Transverse colon (tissue), 4 donors: Measurements from ENCODE around the gene GIMAP8.

Experiments
- CTCF ChIP-seq, 5 experiments: fragments of 200-600 bp in 3 of 5; fragments of 450-650 bp in 2 of 5; sonication (generic) in 3 of 5; IDR thresholded peaks; 1 replicate in 2 of 5; 2 replicates in 3 of 5; pipeline ENCODE4 v1.5.1; 2016 to 2017; ENCODE audit warnings: antibody characterized with exemption in 5 of 5, inconsistent platforms in 3 of 5, mild to moderate bottlenecking in 2 of 5, moderate library complexity in 1 of 5
- POLR2AphosphoS5 ChIP-seq, 3 donors: sonication (generic); formaldehyde crosslinking; IDR thresholded peaks; one replicate each; pipeline ENCODE4 v1.6.1; 2016; ENCODE audit warnings: antibody characterized with exemption in 3 of 3

GRCh38 chr7:150410680-150411346 lies 39.6 kb upstream of the GIMAP8 start:
- TF ChIP-seq CTCF (IDR thresholded peaks at IDR 0.05) (no peak), POLR2AphosphoS5 (IDR thresholded peaks at IDR 0.05) (no peak)
